Measurements from ENCODE around the gene ABLIM2. TPM values are rescaled to one million over a fixed set of nuclear protein-coding genes. Genes with fewer than 3 reads are reported as not detected.

Gene ABLIM2
- total RNA-seq, 2 donors from 2014 or later = 5.7 to 11.2 TPM

GRCh38 chr4:8099981-8100464 lies 58.6 kb downstream of the ABLIM2 start:
- H3K4me1 ChIP-seq = peaks cover 0 to 31% of the 10 kb centered on the region in 2 donors
- H3K36me3 ChIP-seq = peaks cover 6% of the 10 kb centered on the region
- TF ChIP-seq CTCF (IDR thresholded peaks at IDR 0.05) = no peak
- DNase-seq (ENCODE audit: low spot score) = no peak
- H3K9me3 ChIP-seq = no peaks in the 10 kb centered on the region
- H3K27ac ChIP-seq = peak overlapping the region; percentile 52 to 61
- H3K27me3 ChIP-seq = no peaks in the 10 kb centered on the region
- H3K4me3 ChIP-seq = no peak overlapping the region

GRCh38 chr4:8098506-8098905 lies 60.1 kb downstream of the ABLIM2 start:
- no peak for DNase-seq (ENCODE audit: low spot score)
- TF ChIP-seq CTCF (IDR thresholded peaks at IDR 0.05) = no peak

GRCh38 chr4:8097721-8098345 lies 60.8 kb downstream of the ABLIM2 start:
- H3K9me3 ChIP-seq = peaks cover 5 to 12% of the 10 kb centered on the region in 2 donors
- no peak for TF ChIP-seq CTCF (IDR thresholded peaks at IDR 0.05)
- H3K4me3 ChIP-seq = no peak overlapping the region
- no peaks in the 10 kb centered on the region for H3K27me3 ChIP-seq
- DNase-seq (ENCODE audit: low spot score) = no peak
- H3K4me1 ChIP-seq = peaks cover 0 to 31% of the 10 kb centered on the region in 2 donors
- H3K27ac ChIP-seq = peak overlapping the region; percentile 24 to 53
- H3K36me3 ChIP-seq = peaks cover 6% of the 10 kb centered on the region

More at GRCh38 chr4:8098506-8098905, 60.1 kb downstream of the ABLIM2 start:
- Histone ChIP-seq H3K4me3 (no peak overlapping the region), H3K36me3 (peaks cover 6% of the 10 kb centered on the region), H3K9me3 (peaks cover under 1 to 8% of the 10 kb centered on the region in 2 donors), H3K27ac (no peak overlapping the region), H3K27me3 (no peaks in the 10 kb centered on the region), H3K4me1 (peaks cover 0 to 31% of the 10 kb centered on the region in 2 donors)

GRCh38 chr4:8097141-8097541 lies 61.5 kb downstream of the ABLIM2 start:
- Histone ChIP-seq H3K27ac (peak overlapping the region; percentile 24 to 53), H3K9me3 (peaks cover 5 to 12% of the 10 kb centered on the region in 2 donors), H3K4me3 (no peak overlapping the region), H3K4me1 (peaks cover 0 to 31% of the 10 kb centered on the region in 2 donors), H3K36me3 (peaks cover 6% of the 10 kb centered on the region), H3K27me3 (no peaks in the 10 kb centered on the region)
- TF ChIP-seq CTCF (IDR thresholded peaks at IDR 0.05) = no peak
- no peak for DNase-seq (ENCODE audit: low spot score)

- Histone ChIP-seq H3K36me3 (peaks cover 6% of the 10 kb centered on the region), H3K4me3 (no peak overlapping the region), H3K9me3 (peaks cover 5 to 12% of the 10 kb centered on the region in 2 donors), H3K27ac (peak overlapping the region; percentile 24 to 53), H3K27me3 (no peaks in the 10 kb centered on the region), H3K4me1 (peaks cover 0 to 31% of the 10 kb centered on the region in 2 donors)
- no peak for DNase-seq (ENCODE audit: low spot score)
- no peak for TF ChIP-seq CTCF (IDR thresholded peaks at IDR 0.05)
Measured at GRCh38 chr4:8096690-8097061, 61.9 kb downstream of the ABLIM2 start.
